Measurements from ENCODE around the gene CCND1. TPM values are rescaled to one million over a fixed set of nuclear protein-coding genes. Genes with fewer than 3 reads are reported as not detected.

CCND1 gene
- total RNA-seq, 1 donor from 2014 or later = 162 TPM

- intact Hi-C loops (cut with micrococcal nuclease) = loop anchor here (10.0 kb wide), 1 partner anchor 543 kb away; no protein-coding TSS in a partner anchor
- no peak for DNase-seq
- no peak for ATAC-seq
Observed at GRCh38 chr11:69647761-69648497, 7.0 kb downstream of the CCND1 start.

DNA sequence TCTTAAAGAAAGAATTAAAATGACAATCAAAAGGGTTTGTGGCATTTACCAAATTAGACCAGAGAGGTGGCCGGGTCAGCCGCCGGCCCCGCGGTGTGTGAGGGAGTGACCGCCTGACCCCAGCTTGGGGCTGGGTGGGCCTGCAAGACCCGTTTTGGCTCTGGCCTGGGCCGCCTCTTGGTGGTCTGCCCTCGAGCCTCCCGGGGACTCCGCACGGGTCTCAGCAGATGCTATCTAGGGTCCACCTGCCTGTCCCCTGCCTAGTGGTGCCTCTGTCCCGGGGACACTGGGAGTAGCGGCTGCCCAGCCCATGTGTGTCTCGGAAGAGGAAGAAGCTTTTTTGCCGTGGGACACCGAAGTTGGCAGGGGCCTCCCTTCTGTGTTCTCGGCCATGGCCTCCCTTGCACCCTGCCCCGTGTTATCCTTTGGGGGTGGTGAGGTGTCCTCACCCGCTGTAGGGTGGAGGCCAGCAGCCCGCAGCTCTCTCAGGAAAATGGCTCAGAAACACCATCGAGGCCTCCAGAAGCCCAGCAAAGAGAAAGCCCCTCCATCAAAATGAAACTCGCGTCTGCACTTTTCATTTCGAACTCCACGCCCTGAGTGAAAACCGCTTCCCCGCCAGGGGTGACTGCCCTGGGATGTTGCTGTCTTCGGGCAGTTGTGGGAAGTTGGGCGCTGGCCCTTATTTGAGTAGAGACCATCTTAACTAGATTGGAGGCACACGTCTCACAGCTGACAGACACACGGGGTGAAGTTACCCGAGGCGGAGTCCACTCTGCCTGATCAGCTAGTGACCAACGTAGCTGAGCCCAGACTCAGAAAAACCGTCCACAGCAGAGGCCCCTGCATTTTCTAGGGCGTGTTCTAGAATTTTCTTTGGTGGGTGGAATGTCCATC lies 8.0 kb downstream of the CCND1 start:
- no peak for ATAC-seq
- no peak for DNase-seq
- intact Hi-C loops (cut with micrococcal nuclease) = loop anchor here (10.0 kb wide), 1 partner anchor 544 kb away; no protein-coding TSS in a partner anchor

DNA sequence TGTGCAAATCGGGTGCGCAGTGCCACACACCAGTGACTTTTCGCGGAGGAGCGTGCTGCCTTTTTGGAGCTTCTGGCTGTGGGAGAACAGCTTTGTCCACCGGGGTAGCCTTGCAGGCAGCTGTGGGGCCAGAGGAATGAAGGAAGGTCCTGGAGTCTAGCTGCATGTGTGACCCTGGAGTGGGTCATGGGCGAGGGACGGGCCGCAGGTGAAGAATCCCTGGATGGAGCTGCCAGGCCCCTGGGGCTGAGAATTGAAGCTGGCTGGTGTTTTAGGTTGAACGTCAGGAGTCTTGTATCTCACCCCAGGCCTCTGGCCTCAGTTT lies 8.6 kb downstream of the CCND1 start:
- DNase-seq = no peak
- no peak for ATAC-seq
- intact Hi-C loops (cut with micrococcal nuclease) = loop anchor here (10.0 kb wide), 1 partner anchor 545 kb away; no protein-coding TSS in a partner anchor

GRCh38 chr11:69650081-69650831 lies 9.3 kb downstream of the CCND1 start:
- DNase-seq (no peak), ATAC-seq (no peak)
- intact Hi-C loops (cut with micrococcal nuclease) = no loop called here

- DNase-seq (no peak), ATAC-seq (no peak)
- intact Hi-C loops (cut with micrococcal nuclease) = no loop called here
Observed at GRCh38 chr11:69650832-69651344, 9.9 kb downstream of the CCND1 start.

GRCh38 chr11:69651834-69652620 lies 11.1 kb downstream of the CCND1 start:
- peak; percentile 12 for DNase-seq
- intact Hi-C loops (cut with micrococcal nuclease) = no loop called here

GRCh38 chr11:69652999-69653398 lies 12.0 kb downstream of the CCND1 start:
- ATAC-seq (no peak), DNase-seq (no peak)
- intact Hi-C loops (cut with micrococcal nuclease) = no loop called here

More at GRCh38 chr11:69651834-69652620, 11.1 kb downstream of the CCND1 start:
- no peak for ATAC-seq

DNA sequence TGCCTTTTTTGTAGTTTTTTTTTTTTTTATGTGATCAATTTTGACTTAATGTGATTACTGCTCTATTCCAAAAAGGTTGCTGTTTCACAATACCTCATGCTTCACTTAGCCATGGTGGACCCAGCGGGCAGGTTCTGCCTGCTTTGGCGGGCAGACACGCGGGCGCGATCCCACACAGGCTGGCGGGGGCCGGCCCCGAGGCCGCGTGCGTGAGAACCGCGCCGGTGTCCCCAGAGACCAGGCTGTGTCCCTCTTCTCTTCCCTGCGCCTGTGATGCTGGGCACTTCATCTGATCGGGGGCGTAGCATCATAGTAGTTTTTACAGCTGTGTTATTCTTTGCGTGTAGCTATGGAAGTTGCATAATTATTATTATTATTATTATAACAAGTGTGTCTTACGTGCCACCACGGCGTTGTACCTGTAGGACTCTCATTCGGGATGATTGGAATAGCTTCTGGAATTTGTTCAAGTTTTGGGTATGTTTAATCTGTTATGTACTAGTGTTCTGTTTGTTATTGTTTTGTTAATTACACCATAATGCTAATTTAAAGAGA lies 12.5 kb downstream of the CCND1 start:
- DNase-seq (no peak), ATAC-seq (no peak)
- intact Hi-C loops (cut with micrococcal nuclease) = no loop called here

GRCh38 chr11:69654001-69654659 lies 13.2 kb downstream of the CCND1 start:
- ATAC-seq (peak; percentile 19), DNase-seq (no peak)
- intact Hi-C loops (cut with micrococcal nuclease) = no loop called here

DNA sequence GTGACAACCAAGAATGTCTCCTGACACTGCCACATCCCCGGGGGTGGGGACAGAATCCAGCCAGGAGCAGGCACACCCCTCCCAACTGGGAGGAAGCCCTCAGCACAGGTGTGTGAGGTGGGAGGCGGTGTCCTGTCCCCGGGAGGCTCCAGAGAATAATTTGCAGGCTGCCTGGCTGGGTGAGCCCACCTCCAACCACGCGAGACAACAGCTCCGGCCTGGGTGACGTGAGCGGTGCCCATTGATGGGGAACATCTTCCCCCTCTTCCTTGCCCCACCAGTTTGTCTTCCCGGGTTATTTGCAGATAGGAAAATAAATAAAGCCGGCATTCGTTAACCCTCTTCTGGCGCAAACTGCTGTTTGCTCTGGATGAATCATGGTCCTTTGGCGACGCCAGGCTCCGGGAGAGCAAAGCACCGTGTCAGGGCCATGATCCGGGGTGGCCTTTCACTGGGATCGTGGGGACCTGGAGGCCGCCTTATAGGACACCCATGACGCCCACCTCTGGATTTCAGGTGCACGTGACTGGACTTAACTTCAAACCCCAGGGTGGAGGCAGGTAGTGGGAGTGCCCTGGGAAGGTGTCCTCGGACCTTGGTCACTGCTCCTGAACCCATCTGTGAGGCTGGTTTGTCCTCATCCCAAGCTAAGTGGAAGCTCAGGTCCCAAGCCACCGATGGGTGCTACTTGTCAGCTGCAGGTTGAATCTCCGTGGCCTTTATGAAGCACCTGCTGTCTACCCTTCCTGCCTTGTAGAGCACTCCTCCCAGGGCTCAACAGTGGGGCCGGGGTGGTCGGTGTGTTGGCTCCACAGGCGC lies 13.9 kb downstream of the CCND1 start:
- intact Hi-C loops (cut with micrococcal nuclease) = no loop called here
- DNase-seq (peak; percentile 26), ATAC-seq (peak; percentile 5)

DNA sequence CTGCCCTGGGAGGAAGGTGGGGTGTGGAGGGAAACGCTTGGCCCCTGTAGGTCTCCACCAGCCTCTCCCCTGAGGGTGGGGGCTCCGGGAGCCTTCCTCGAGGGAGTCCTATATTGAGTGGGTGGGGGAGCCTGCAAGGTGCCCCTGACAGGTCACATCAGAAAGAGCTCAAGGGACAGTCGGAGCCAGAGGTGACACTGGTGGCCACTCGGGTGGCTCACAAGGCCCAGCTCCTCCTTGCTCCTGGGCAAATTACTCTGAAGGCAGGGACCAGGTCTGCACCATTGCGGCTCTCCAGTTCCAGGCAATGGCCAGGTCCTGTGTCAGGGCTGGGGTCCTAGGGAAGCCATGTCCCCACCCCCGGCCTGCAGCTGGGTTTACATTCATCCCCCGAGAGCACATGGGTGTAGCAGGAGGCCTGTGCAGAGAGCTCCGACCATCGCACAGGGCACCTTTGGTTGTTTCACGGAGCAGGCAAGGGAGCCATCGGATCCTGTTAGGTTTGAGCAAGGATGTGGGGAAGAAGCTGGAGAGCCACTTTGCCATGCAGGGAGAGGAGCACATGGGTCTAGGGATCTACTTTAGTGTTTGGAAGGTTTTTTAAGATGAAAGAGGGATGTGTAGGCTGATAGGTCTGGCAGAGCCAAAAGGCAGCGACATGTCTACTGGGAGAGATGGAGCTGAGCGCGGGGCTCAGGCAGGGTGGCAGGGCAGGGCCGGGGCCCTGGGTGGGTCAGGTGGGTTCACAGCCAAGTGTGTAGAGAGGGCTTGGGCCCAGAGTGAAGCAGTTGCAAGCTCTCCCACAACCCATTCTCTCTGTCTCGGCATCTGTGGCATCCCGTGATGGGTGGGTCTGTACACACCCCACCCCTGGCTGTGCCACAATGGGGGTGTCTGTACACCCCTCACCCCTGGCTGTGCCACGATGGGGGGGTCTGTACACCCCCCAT lies 14.8 kb downstream of the CCND1 start:
- DNase-seq (no peak), ATAC-seq (no peak)
- intact Hi-C loops (cut with micrococcal nuclease) = no loop called here

DNA sequence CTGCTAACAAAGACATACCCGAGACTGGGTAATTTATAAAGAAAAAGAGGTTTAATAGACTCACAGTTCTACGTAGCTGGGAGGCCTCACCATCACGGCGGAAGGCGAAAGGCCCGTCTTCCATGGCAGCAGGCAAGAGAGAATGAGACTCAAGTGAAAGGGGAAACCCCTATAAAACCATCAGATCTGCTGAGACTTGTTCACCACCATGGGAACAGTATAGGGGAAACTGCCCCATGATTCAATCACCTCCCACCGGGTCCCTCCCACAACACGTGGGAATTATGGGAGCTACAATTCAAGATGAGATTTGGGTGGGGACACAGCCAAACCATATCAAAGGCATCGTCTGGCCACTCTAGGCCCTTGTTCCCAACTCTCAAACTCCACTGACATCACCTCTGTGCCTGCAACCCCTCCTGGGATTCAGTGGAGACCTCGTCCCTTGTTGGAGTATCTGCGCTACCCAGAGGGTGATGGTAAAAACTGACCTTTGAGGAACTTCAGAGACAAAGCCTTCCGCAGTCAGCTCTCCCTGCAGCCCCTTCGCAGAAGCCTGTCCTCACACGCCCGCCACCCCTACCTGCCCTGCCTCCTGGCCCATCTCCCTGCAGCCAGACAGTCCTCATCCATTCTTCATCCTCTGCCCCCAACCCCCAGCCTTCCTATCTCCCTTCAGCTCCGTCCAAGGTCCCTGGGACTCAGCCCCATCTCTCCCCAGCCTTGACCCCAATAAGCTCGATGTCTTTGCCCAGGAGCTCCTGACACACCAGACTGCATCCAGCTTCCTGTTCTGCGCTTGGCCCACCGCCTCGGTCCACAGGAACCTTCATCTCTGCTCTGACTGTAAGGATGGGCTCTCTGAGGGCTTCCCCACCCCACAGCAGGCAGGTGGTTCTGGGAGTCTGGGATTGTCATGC lies 15.8 kb downstream of the CCND1 start:
- no peak for ATAC-seq
- DNase-seq = no peak
- intact Hi-C loops (cut with micrococcal nuclease) = no loop called here

DNA sequence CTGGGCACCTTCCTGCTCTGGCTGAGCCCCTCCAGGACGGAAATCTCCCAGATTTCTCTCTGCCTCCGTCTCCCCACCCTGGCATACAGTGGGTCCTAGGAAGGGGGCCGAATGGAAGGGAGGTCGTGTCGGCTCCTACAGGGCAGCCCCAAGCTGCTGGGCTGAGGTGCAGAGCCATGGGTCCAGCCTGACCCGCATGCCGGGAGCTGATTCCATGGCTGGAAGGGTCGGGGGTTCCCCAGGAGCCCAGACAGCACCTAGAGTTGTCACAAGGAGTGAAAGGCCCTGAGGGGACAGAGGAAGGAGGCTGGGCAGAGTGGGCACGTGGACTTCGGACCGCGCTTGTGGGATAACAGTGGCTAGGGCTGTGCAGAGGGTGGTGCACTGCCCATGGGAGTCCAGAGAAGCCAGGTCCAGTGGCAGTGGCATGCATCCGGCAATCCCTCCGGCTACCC lies 16.5 kb downstream of the CCND1 start:
- ATAC-seq (no peak), DNase-seq (no peak)
- intact Hi-C loops (cut with micrococcal nuclease) = no loop called here

GRCh38 chr11:69657911-69658625 lies 17.1 kb downstream of the CCND1 start:
- intact Hi-C loops (cut with micrococcal nuclease) = no loop called here
- peak; percentile 22 for DNase-seq
- ATAC-seq = no peak
